WTC11 (cell line): Measurements from ENCODE around the gene WNT10A.

Experiments used
- CTCF ChIP-seq: fragments of 200-600 bp; IDR thresholded peaks from 2 replicates; pipeline ENCODE4 v1.8.0; 2022; ENCODE audit warnings: antibody characterized with exemption
- USF2 ChIP-seq: sonication (generic); formaldehyde crosslinking; IDR thresholded peaks from 2 replicates; pipeline ENCODE4 v1.8.1; 2023; ENCODE audit warnings: mild to moderate bottlenecking, missing genetic modification reagents, moderate library complexity

GRCh38 chr2:218855305-218856166 lies 25.1 kb upstream of the WNT10A start:
- no peak for TF ChIP-seq USF2 (CRISPR knock-in tag)
- TF ChIP-seq CTCF: no peak
